ENCODE measurements around the gene IL4R.
A peak's percentile ranks its signal among the peaks of the same experiment; 100 is the strongest.
"Not testable (repeated sequence)": the region's sequence is repeated elsewhere in the genome, so short reads cannot be mapped to it uniquely, and the experiment has no call there.

The IL4R gene

DNA sequence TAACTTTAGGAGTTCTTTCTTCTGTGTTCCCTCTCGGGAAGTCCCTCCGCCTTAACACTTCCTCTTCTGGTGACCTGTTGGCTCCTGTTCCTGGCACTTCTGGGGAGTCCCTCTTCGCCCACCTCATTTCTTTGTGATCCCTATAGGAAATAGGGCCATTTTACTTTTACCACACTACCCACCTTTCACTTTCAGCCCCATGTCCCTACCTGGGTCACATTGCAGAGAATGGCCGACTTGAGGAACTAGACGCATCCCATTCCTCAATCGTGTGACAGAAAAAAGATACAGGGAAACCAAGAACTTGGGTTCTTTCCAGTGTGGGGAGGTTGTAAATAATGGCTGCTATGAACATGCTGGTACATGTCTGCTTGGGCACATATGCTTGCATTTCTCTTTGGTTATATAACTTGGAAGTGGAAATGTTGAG is 94.8 kb downstream of the IL4R start:
- Histone ChIP-seq H3K27me3 (ENCODE audit: insufficient read depth, low read length, poor library complexity, severe bottlenecking) (no peaks in the 10 kb centered on the region), H3K9me3 (ENCODE audit: insufficient read depth, low read depth, low read length) (0 out of 2 replicates have a peak, but pooled peaks cover 4% of the 10 kb centered on the region), H3K4me2 (ENCODE audit: low read depth, low read length, poor library complexity, severe bottlenecking) (peak overlapping the region; percentile 27), H3K9ac (ENCODE audit: low read depth, low read length, poor library complexity, severe bottlenecking) (peak overlapping the region; percentile 2), H3K36me3 (ENCODE audit: insufficient read depth, low read length) (no peaks in the 10 kb centered on the region; the same call in 1 of the 2 replicates), H3F3A (ENCODE audit: low read depth) (no peaks in the 10 kb centered on the region), H3K4me3 (ENCODE audit: low read length, poor library complexity, severe bottlenecking) (no peak overlapping the region), H3K9me2 (replicated peaks; ENCODE audit: low read depth, low read length) (no peaks in the 10 kb centered on the region), H4K20me1 (ENCODE audit: insufficient read depth, low read length, poor library complexity, severe bottlenecking) (no peaks in the 10 kb centered on the region), H3K4me1 (ENCODE audit: insufficient read depth, low read length, poor library complexity, severe bottlenecking) (peaks cover 33% of the 10 kb centered on the region), H2AFZ (ENCODE audit: low read length) (no peak overlapping the region), H3K79me2 (ENCODE audit: insufficient read depth, low read length) (no peaks in the 10 kb centered on the region)
- TF ChIP-seq EZH2phosphoT487 (IDR thresholded peaks at IDR 0.05; ENCODE audit: borderline replicate concordance): no peak
- no peak for TF ChIP-seq CTCF (conservative IDR thresholded peaks at IDR 0.05; ENCODE audit: low read length)

- H3F3A ChIP-seq (ENCODE audit: low read depth); H3K4me2 ChIP-seq (ENCODE audit: low read depth, low read length, poor library complexity, severe bottlenecking); H3K79me2 ChIP-seq (ENCODE audit: insufficient read depth, low read length); H3K9me2 ChIP-seq (replicated peaks; ENCODE audit: low read depth, low read length); H4K20me1 ChIP-seq (ENCODE audit: insufficient read depth, low read length, poor library complexity, severe bottlenecking); H3K9me3 ChIP-seq (ENCODE audit: insufficient read depth, low read depth, low read length); H3K27me3 ChIP-seq (ENCODE audit: insufficient read depth, low read length, poor library complexity, severe bottlenecking); H3K4me3 ChIP-seq (ENCODE audit: low read length, poor library complexity, severe bottlenecking); H2AFZ ChIP-seq (ENCODE audit: low read length); H3K9ac ChIP-seq (ENCODE audit: low read depth, low read length, poor library complexity, severe bottlenecking); H3K36me3 ChIP-seq (ENCODE audit: insufficient read depth, low read length): not testable (repeated sequence)
- H3K4me1 ChIP-seq (ENCODE audit: insufficient read depth, low read length, poor library complexity, severe bottlenecking): peaks cover 32% of the 10 kb centered on the region
These were observed 96.2 kb downstream of the IL4R start for GRCh38 chr16:27409958-27410357.

- no peaks in the 10 kb centered on the region; the same call in 1 of the 2 replicates for H3K36me3 ChIP-seq (ENCODE audit: insufficient read depth, low read length)
- no peaks in the 10 kb centered on the region for H3K27me3 ChIP-seq (ENCODE audit: insufficient read depth, low read length, poor library complexity, severe bottlenecking)
- no peak overlapping the region for H3K4me3 ChIP-seq (ENCODE audit: low read length, poor library complexity, severe bottlenecking)
- no peaks in the 10 kb centered on the region for H3K9me2 ChIP-seq (replicated peaks; ENCODE audit: low read depth, low read length)
- no peaks in the 10 kb centered on the region for H3F3A ChIP-seq (ENCODE audit: low read depth)
- no peak overlapping the region for H3K4me2 ChIP-seq (ENCODE audit: low read depth, low read length, poor library complexity, severe bottlenecking)
- no peaks in the 10 kb centered on the region for H3K79me2 ChIP-seq (ENCODE audit: insufficient read depth, low read length)
- H3K9me3 ChIP-seq (ENCODE audit: insufficient read depth, low read depth, low read length): 0 out of 2 replicates have a peak, but pooled peaks cover 4% of the 10 kb centered on the region
- no peak overlapping the region for H3K9ac ChIP-seq (ENCODE audit: low read depth, low read length, poor library complexity, severe bottlenecking)
- no peak overlapping the region for H2AFZ ChIP-seq (ENCODE audit: low read length)
- peaks cover 26% of the 10 kb centered on the region for H3K4me1 ChIP-seq (ENCODE audit: insufficient read depth, low read length, poor library complexity, severe bottlenecking)
- no peaks in the 10 kb centered on the region for H4K20me1 ChIP-seq (ENCODE audit: insufficient read depth, low read length, poor library complexity, severe bottlenecking)
- no peak for TF ChIP-seq EZH2phosphoT487 (IDR thresholded peaks at IDR 0.05; ENCODE audit: borderline replicate concordance)
- no peak for TF ChIP-seq CTCF (conservative IDR thresholded peaks at IDR 0.05; ENCODE audit: low read length)
These were observed 97.0 kb downstream of the IL4R start for GRCh38 chr16:27410761-27411160.

- Histone ChIP-seq H3K79me2 (ENCODE audit: insufficient read depth, low read length) (no peaks in the 10 kb centered on the region), H3K4me3 (ENCODE audit: low read length, poor library complexity, severe bottlenecking) (no peak overlapping the region), H3K4me1 (ENCODE audit: insufficient read depth, low read length, poor library complexity, severe bottlenecking) (no peaks in the 10 kb centered on the region), H3K27me3 (ENCODE audit: insufficient read depth, low read length, poor library complexity, severe bottlenecking) (no peaks in the 10 kb centered on the region), H3K9ac (ENCODE audit: low read depth, low read length, poor library complexity, severe bottlenecking) (no peak overlapping the region), H2AFZ (ENCODE audit: low read length) (no peak overlapping the region), H3F3A (ENCODE audit: low read depth) (no peaks in the 10 kb centered on the region), H3K9me2 (replicated peaks; ENCODE audit: low read depth, low read length) (no peaks in the 10 kb centered on the region), H3K9me3 (ENCODE audit: insufficient read depth, low read depth, low read length) (0 out of 2 replicates have a peak, but pooled peaks cover 4% of the 10 kb centered on the region), H3K4me2 (ENCODE audit: low read depth, low read length, poor library complexity, severe bottlenecking) (no peak overlapping the region), H3K36me3 (ENCODE audit: insufficient read depth, low read length) (no peaks in the 10 kb centered on the region; the same call in 1 of the 2 replicates), H4K20me1 (ENCODE audit: insufficient read depth, low read length, poor library complexity, severe bottlenecking) (no peaks in the 10 kb centered on the region)
- TF ChIP-seq EZH2phosphoT487 (IDR thresholded peaks at IDR 0.05; ENCODE audit: borderline replicate concordance) (no peak), CTCF (conservative IDR thresholded peaks at IDR 0.05; ENCODE audit: low read length) (no peak)
These were observed 100.2 kb downstream of the IL4R start for GRCh38 chr16:27413956-27414355.

All from Loucy (cell line).